Activated naive CD8-positive, alpha-beta T cell treated with anti-CD3 and anti-CD28 coated beads, Interleukin-2, amount 50 U/mL, for 24 hours (primary cell): ENCODE data around the gene C2orf49.
"Not testable (repeated sequence)": the region's sequence is repeated elsewhere in the genome, so short reads cannot be mapped to it uniquely, and the experiment has no call there.

Experiments
- ATAC-seq: fragments of 150-1000 bp; cut with Tn5 transposase; one replicate; pipeline ENCODE4 v1.10.0; 2021
- DNase-seq: peaks from one replicate; pipeline ENCODE4 v3.0.0; 2021
- H3K27ac Mint-ChIP-seq: one replicate; pipeline ENCODE4 v1.8.0; 2021; ENCODE audit warnings: mild to moderate bottlenecking, mixed read lengths
- H3K27me3 Mint-ChIP-seq: one replicate; pipeline ENCODE4 v1.8.0; 2021; ENCODE audit warnings: mixed read lengths
- H3K36me3 Mint-ChIP-seq: one replicate; pipeline ENCODE4 v1.8.0; 2021; ENCODE audit warnings: low read depth, mixed read lengths
- H3K4me1 Mint-ChIP-seq: one replicate; pipeline ENCODE4 v1.8.0; 2021; ENCODE audit warnings: mixed read lengths
- H3K4me3 Mint-ChIP-seq: one replicate; pipeline ENCODE4 v1.8.0; 2021; ENCODE audit warnings: mild to moderate bottlenecking, moderate library complexity, mixed read lengths
- H3K9me3 Mint-ChIP-seq: one replicate; pipeline ENCODE4 v1.8.0; 2021; ENCODE audit warnings: mixed read lengths

Gene C2orf49

GRCh38 chr2:105307962-105308361 is 29.4 kb upstream of the C2orf49 start:
- DNase-seq (no peak), ATAC-seq (no peak)
- no peaks in the 10 kb centered on the region for H3K9me3 Mint-ChIP-seq
- no peaks in the 10 kb centered on the region for H3K27me3 Mint-ChIP-seq
- H3K4me3 Mint-ChIP-seq, result no peak overlapping the region
- peaks cover 17% of the 10 kb centered on the region for H3K4me1 Mint-ChIP-seq
- H3K27ac Mint-ChIP-seq, result no peak overlapping the region
- peaks cover 24% of the 10 kb centered on the region for H3K36me3 Mint-ChIP-seq

GRCh38 chr2:105308382-105309146 is 28.8 kb upstream of the C2orf49 start:
- Mint-ChIP-seq H3K36me3 (peaks cover 22% of the 10 kb centered on the region), H3K9me3 (no peaks in the 10 kb centered on the region), H3K4me3 (no peak overlapping the region), H3K27ac (no peak overlapping the region), H3K4me1 (peaks cover 16% of the 10 kb centered on the region), H3K27me3 (no peaks in the 10 kb centered on the region)
- DNase-seq (no peak), ATAC-seq (no peak)

GRCh38 chr2:105309147-105309545 is 28.2 kb upstream of the C2orf49 start:
- H3K27ac Mint-ChIP-seq, result no peak overlapping the region
- DNase-seq (no peak), ATAC-seq (no peak)
- H3K27me3 Mint-ChIP-seq, result no peaks in the 10 kb centered on the region
- H3K36me3 Mint-ChIP-seq, result peaks cover 20% of the 10 kb centered on the region
- peaks cover 14% of the 10 kb centered on the region for H3K4me1 Mint-ChIP-seq
- H3K9me3 Mint-ChIP-seq, result no peaks in the 10 kb centered on the region
- no peak overlapping the region for H3K4me3 Mint-ChIP-seq

- Mint-ChIP-seq H3K27ac (no peak overlapping the region), H3K9me3 (no peaks in the 10 kb centered on the region), H3K4me1 (peaks cover 25% of the 10 kb centered on the region), H3K4me3 (no peak overlapping the region), H3K36me3 (peaks cover 2% of the 10 kb centered on the region), H3K27me3 (no peaks in the 10 kb centered on the region)
- ATAC-seq (no peak), DNase-seq (no peak)
Measured at GRCh38 chr2:105313877-105314276, 23.5 kb upstream of the C2orf49 start.

- Mint-ChIP-seq H3K4me3 (no peak overlapping the region), H3K9me3 (no peaks in the 10 kb centered on the region), H3K27ac (peak overlapping the region; percentile 46), H3K27me3 (no peaks in the 10 kb centered on the region), H3K36me3 (peaks cover 2% of the 10 kb centered on the region), H3K4me1 (peaks cover 26% of the 10 kb centered on the region)
- DNase-seq, result no peak
- peak; percentile 33 for ATAC-seq
Measured at GRCh38 chr2:105315314-105315713, 22.0 kb upstream of the C2orf49 start.

- Mint-ChIP-seq H3K9me3 (no peaks in the 10 kb centered on the region), H3K4me3 (no peak overlapping the region), H3K27me3 (no peaks in the 10 kb centered on the region), H3K4me1 (peaks cover 28% of the 10 kb centered on the region), H3K27ac (no peak overlapping the region), H3K36me3 (peaks cover 4% of the 10 kb centered on the region)
- DNase-seq (no peak), ATAC-seq (no peak)
Measured at GRCh38 chr2:105317937-105318336, 19.4 kb upstream of the C2orf49 start.

- H3K4me3 Mint-ChIP-seq, result no peak overlapping the region
- no peak overlapping the region for H3K27ac Mint-ChIP-seq
- peaks cover 10% of the 10 kb centered on the region for H3K36me3 Mint-ChIP-seq
- ATAC-seq, result no peak
- no peak for DNase-seq
- H3K27me3 Mint-ChIP-seq, result no peaks in the 10 kb centered on the region
- peaks cover 38% of the 10 kb centered on the region for H3K4me1 Mint-ChIP-seq
- H3K9me3 Mint-ChIP-seq, result no peaks in the 10 kb centered on the region
Measured at GRCh38 chr2:105320651-105321215, 16.6 kb upstream of the C2orf49 start.

GRCh38 chr2:105321875-105322646 is 15.3 kb upstream of the C2orf49 start:
- Mint-ChIP-seq H3K27ac (no peak overlapping the region), H3K4me1 (peaks cover 38% of the 10 kb centered on the region), H3K4me3 (no peak overlapping the region), H3K27me3 (no peaks in the 10 kb centered on the region), H3K9me3 (no peaks in the 10 kb centered on the region), H3K36me3 (peaks cover 10% of the 10 kb centered on the region)
- DNase-seq (no peak), ATAC-seq (no peak)

GRCh38 chr2:105323111-105323510 is 14.2 kb upstream of the C2orf49 start:
- no peaks in the 10 kb centered on the region for H3K27me3 Mint-ChIP-seq
- peaks cover 10% of the 10 kb centered on the region for H3K36me3 Mint-ChIP-seq

GRCh38 chr2:105324101-105324500 is 13.2 kb upstream of the C2orf49 start:
- Mint-ChIP-seq H3K4me1 (peaks cover 44% of the 10 kb centered on the region), H3K27me3 (no peaks in the 10 kb centered on the region), H3K36me3 (peaks cover 12% of the 10 kb centered on the region), H3K4me3 (no peak overlapping the region), H3K27ac (no peak overlapping the region), H3K9me3 (no peaks in the 10 kb centered on the region)
- ATAC-seq (no peak), DNase-seq (no peak)

More at GRCh38 chr2:105323111-105323510, 14.2 kb upstream of the C2orf49 start:
- Mint-ChIP-seq H3K4me3 (no peak overlapping the region), H3K4me1 (peaks cover 39% of the 10 kb centered on the region), H3K27ac (peak overlapping the region; percentile 22), H3K9me3 (no peaks in the 10 kb centered on the region)
- ATAC-seq (peak; percentile 40), DNase-seq (no peak)

GRCh38 chr2:105324732-105325131 is 12.6 kb upstream of the C2orf49 start:
- no peak overlapping the region for H3K27ac Mint-ChIP-seq
- peaks cover 14% of the 10 kb centered on the region for H3K36me3 Mint-ChIP-seq
- no peak for DNase-seq
- no peak for ATAC-seq
- peaks cover 45% of the 10 kb centered on the region for H3K4me1 Mint-ChIP-seq
- H3K4me3 Mint-ChIP-seq, result no peak overlapping the region
- no peaks in the 10 kb centered on the region for H3K27me3 Mint-ChIP-seq
- no peaks in the 10 kb centered on the region for H3K9me3 Mint-ChIP-seq

GRCh38 chr2:105325389-105325963 is 11.9 kb upstream of the C2orf49 start:
- Mint-ChIP-seq H3K4me1 (peaks cover 51% of the 10 kb centered on the region), H3K4me3 (no peak overlapping the region), H3K27me3 (no peaks in the 10 kb centered on the region), H3K9me3 (no peaks in the 10 kb centered on the region), H3K36me3 (peaks cover 14% of the 10 kb centered on the region), H3K27ac (peak overlapping the region; percentile 9)
- ATAC-seq (no peak), DNase-seq (no peak)

GRCh38 chr2:105327271-105327670 is 10.1 kb upstream of the C2orf49 start:
- Mint-ChIP-seq H3K36me3 (peaks cover 14% of the 10 kb centered on the region), H3K4me1 (peaks cover 56% of the 10 kb centered on the region)
- not testable (repeated sequence) for H3K27ac Mint-ChIP-seq, DNase-seq, H3K27me3 Mint-ChIP-seq, H3K4me3 Mint-ChIP-seq, ATAC-seq, H3K9me3 Mint-ChIP-seq

GRCh38 chr2:105327690-105328089 is 9.7 kb upstream of the C2orf49 start:
- peaks cover 51% of the 10 kb centered on the region for H3K4me1 Mint-ChIP-seq
- no peaks in the 10 kb centered on the region for H3K27me3 Mint-ChIP-seq
- no peak for DNase-seq
- no peak for ATAC-seq
- H3K9me3 Mint-ChIP-seq, result no peaks in the 10 kb centered on the region
- peaks cover 13% of the 10 kb centered on the region for H3K36me3 Mint-ChIP-seq
- peak overlapping the region; percentile 99 for H3K4me3 Mint-ChIP-seq
- H3K27ac Mint-ChIP-seq, result peak overlapping the region; percentile 98
